GM21825 (cell line): ENCODE measurements around the gene OGG1.

ENCODE experiments used
- ATAC-seq: cut with Tn5 transposase; IDR thresholded peaks from one replicate; pipeline ENCODE4 v1.9.1; 2021; ENCODE audit warnings: mild to moderate bottlenecking, moderate library complexity; ENCODE audit not compliant: unreplicated experiment

OGG1 gene

GRCh38 chr3:9727041-9727595 is 22.6 kb upstream of the OGG1 start:
- no peak for ATAC-seq

DNA sequence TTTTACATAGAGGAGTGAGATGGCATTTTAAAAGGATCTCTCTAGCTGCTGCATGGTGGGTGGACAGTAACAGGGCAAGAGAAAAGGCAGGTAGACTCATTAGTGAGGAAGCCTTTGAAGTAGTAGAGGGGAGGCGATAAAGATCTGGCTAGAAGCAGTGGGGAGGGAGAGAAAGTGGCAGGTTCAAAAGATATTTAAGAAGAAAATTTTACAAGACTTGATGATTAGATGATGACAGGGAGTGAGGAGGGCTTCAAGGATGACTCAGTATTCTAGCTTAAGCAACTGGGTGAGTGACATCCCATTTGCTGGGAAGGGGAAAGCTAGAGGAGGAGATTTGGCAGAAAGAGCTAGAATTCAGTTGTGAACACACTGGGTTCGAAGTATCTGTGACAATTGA is 22.0 kb upstream of the OGG1 start:
- ATAC-seq, result no peak

DNA sequence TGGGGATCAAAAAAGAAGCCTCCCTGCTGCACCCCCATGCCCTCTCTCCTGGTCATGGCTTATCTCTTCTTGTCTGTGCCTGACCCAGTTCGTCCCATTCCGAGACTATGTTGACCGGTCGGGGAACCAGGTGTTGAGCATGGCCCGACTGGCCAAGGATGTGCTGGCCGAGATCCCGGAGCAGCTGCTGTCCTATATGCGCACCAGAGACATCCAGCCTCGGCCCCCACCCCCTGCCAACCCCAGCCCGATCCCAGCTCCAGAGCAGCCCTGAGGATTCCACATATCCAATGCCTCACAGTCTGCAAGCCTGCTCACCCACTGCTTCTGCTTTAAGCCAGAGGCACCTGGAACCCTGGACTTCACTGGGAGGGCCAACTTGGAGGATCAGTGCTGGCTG is 20.3 kb upstream of the OGG1 start:
- ATAC-seq, result no peak

DNA sequence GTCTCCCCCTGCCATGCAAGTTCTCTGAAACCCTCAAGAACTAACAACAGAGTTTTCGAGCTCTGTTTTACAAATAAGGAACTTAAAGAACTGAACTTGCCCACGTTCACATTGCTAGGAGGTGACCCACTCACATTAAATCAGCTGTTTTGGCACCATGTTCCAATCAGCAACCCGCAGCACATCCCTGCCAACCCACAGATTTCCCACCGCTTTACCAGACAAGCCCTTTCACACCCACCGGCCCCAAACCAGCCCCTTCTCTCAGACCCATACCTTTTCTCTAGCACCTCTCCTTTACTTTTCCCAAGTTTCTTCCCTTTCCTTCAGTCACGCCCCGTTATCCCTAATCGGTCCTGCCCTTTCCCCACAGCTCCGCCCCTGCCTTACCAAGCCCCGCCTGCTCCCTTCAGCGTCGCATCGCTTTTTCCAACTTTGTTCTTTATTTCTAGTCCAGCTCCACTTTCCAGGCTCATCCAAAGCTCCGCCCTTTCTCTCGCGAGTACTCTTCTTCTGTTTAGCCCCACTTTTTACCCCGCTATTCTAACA is 19.0 kb upstream of the OGG1 start:
- peak; percentile 37 for ATAC-seq

- ATAC-seq, result peak; percentile 92
Observed at GRCh38 chr3:9731206-9732079, 18.3 kb upstream of the OGG1 start, which contains the start of gene BRPF1. Gene BRPF1, plus strand, starts transcription at chr3:9731735. Its CDS starts 2,406 bp downstream, at chr3:9734141.

DNA sequence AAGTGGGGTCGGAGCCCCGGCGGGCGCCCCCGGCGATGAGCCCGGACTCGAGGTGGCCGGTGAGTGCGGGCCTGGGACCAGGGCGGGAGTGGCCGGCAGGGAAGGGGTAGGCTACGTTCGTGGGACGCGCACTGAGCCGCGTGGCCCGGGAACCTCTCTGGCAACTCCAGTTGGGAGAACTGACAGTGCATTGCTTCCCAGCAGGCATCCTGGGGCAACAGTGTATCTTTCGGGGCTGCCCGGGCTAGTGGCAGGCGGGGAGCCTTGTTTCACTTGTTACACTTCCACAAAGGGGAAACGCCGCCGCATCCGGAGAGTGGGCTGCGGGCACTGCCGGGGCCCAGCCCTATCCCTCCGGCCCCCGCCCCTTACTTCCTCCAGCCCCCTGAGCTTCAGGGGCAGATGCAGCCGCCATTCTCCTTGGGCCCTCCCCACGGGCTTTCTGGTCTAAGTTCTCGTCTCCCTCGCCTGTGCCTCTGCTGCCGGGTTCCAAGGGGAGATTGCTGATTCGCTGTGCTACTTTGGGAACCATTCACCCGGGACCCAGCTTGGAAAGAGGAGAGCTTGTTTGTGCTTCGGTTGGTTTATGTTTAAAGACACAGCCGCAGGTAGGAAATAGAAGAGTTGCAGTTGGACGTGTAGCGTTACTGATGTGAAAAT is 17.5 kb upstream of the OGG1 start:
- peak; percentile 5 for ATAC-seq

GRCh38 chr3:9732740-9733115 is 17.0 kb upstream of the OGG1 start:
- ATAC-seq, result no peak

GRCh38 chr3:9736831-9737230 is 12.9 kb upstream of the OGG1 start:
- no peak for ATAC-seq

DNA sequence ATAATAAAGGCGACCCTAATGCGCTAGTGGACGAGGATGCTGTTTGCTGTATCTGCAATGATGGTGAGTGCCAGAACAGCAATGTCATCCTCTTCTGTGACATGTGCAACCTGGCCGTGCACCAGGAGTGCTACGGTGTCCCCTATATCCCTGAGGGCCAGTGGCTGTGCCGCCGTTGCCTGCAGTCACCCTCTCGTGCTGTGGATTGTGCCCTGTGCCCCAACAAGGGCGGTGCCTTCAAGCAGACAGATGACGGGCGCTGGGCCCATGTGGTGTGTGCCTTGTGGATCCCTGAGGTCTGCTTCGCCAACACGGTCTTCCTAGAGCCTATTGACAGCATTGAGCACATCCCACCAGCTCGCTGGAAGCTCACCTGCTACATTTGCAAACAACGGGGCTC is 10.6 kb upstream of the OGG1 start:
- ATAC-seq, result no peak

DNA sequence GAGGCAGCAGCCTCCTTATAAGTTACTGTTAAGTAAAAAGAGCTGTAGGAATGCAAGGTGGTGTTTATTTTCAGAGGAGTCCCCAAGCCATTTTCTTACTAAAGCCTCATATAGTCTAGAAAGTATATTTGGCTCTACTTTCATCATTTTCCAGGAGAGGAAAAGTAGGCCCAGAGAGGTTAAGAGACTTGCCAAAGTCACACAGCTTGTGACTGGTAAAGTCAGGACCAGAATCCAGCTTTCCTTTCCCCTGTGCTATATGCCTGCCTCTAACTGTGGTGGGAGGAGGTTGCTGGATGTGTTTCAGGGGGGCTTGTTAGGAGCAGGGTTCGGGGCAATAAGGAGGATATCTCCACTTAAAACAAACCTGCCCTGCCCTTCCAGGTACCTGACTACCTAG is 7.2 kb upstream of the OGG1 start:
- ATAC-seq, result no peak

GRCh38 chr3:9743548-9743947 is 6.2 kb upstream of the OGG1 start:
- no peak for ATAC-seq

DNA sequence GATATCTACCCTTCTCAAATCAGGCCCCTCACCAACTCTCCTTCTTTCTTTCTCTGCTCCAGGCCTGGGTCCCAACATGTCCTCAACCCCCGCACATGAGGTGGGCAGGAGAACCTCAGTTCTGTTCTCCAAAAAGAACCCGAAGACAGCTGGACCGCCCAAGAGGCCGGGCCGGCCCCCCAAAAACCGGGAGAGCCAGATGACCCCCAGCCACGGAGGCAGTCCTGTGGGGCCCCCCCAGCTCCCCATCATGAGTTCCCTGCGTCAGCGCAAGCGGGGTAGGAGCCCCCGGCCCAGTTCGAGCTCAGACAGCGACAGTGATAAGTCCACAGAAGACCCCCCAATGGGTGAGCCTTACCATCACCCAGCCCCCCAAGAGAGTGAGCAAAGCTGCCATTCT is 5.6 kb upstream of the OGG1 start:
- no peak for ATAC-seq

- no peak for ATAC-seq
Observed at GRCh38 chr3:9745521-9745920, 4.2 kb upstream of the OGG1 start.

DNA sequence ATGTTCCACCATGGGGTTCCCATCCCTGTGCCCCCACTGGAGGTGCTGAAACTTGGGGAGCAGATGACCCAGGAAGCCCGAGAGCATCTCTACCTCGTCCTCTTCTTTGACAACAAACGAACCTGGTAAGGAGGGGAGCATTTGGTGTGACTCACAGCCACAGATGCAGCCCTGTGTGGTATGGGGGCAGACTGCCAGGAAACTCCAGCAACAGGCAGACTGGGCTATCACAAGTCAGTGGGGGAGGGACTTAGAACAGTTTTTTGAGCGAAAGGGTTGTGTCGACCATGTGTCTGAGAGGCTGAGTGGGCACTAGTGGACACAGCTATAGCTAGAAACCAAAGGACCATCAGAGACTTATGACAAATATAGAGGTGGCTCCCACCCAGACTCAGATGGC is 3.4 kb upstream of the OGG1 start:
- ATAC-seq, result no peak

DNA sequence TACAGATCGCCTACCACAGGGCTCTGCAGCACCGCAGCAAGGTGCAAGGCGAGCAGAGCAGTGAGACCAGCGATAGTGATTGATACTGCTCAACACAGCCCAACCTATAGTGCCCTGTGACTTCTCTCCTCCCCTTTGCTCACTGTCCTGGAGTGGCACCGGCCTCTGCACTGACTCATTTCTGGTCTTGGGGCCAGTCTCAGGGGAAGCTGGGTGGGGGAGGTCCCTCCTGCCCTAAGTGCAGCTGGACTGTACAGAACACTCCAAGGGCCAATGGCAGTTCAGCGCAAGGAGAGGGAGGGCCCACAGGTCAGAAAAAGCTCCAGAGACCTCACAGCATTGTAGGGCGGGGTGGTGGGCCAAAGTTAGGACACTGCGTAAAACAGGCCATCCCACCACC is 2.5 kb upstream of the OGG1 start:
- ATAC-seq, result no peak

DNA sequence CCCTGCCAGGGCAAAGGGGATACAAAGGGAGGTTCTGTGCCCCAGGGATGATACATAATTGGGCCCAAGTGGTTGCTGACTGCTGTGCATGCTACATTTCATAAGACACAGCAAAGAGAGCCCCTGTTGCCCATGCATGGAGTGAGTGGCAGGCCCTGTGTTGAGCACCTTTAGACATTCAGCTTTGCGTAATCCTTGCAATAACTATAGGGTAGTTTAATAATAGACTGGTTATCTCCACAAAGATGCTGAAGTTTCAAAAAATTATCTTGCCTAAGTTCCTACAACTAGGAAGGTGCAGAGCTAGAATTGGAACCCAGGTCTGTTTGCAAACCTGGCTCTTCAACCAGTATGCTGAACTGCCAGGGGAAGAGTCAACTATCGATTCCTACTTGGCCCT is 1.7 kb upstream of the OGG1 start:
- ATAC-seq, result no peak

DNA sequence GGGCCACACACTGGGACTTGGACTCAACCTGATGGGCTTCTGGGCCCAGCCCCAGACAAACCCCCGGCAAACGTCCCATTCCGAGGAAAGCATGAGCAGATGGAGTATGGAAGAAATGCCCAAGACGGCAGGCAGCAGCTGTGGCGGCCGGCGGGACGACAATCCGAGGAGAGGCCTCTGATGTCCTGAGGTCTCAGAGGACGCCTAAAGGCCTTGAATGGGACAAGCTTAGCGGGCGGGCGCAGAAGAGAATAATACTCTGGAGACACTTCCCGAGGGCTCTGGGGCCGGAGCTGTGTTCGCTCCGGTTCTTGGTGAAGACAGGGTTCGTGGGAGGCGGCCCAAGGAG is 482 bp upstream of the OGG1 start:
- no peak for ATAC-seq

GRCh38 chr3:9750556-9751411 is 1.0 kb downstream of the OGG1 start:
- ATAC-seq, result no peak

GRCh38 chr3:9754678-9755077 is 4.9 kb downstream of the OGG1 start:
- ATAC-seq, result no peak

- ATAC-seq, result no peak
Observed at GRCh38 chr3:9757427-9757826, 7.7 kb downstream of the OGG1 start.
